Vagina (tissue), 2 donors: ENCODE results near the gene STARD3. TPM values are rescaled to one million over a fixed set of nuclear protein-coding genes. Genes with fewer than 3 reads are reported as not detected.

ENCODE experiments used
- DNase-seq, 2 donors: peaks; one replicate each; pipeline ENCODE4 v3.0.0-alpha.2; 2017; ENCODE audit errors: extremely low spot score in 2 of 2
- H3K27ac ChIP-seq: fragments of 200-600 bp; sonication (generic); one replicate; pipeline ENCODE4 v1.5.1; 2019
- H3K27me3 ChIP-seq: fragments of 200-600 bp; sonication (generic); one replicate; pipeline ENCODE4 v1.5.1; 2019
- H3K36me3 ChIP-seq, 2 donors: fragments of 200-600 bp; sonication (generic); one replicate each; pipeline ENCODE4 v1.5.1; 2017 to 2019
- H3K4me1 ChIP-seq: fragments of 200-600 bp; sonication (generic); one replicate; pipeline ENCODE4 v1.5.1; 2019
- H3K4me3 ChIP-seq, 2 donors: fragments of 200-600 bp; sonication (generic); 1 replicate in 1 of 2; 2 replicates in 1 of 2; pipeline ENCODE4 v1.5.1; 2016 to 2019
- H3K9me3 ChIP-seq: fragments of 200-600 bp; sonication (generic); one replicate; pipeline ENCODE4 v1.5.1; 2019
- CTCF ChIP-seq, 3 experiments: fragments of 450-650 bp in 2 of 3; fragments of 200-600 bp in 1 of 3; sonication (generic) in 1 of 3; IDR thresholded peaks; one replicate each; pipeline ENCODE4 v1.5.1; 2017 to 2019; ENCODE audit warnings: antibody characterized with exemption in 3 of 3, mild to moderate bottlenecking in 2 of 3, moderate library complexity in 2 of 3
- POLR2A ChIP-seq, 2 donors: fragments of 450-650 bp; IDR thresholded peaks; one replicate each; pipeline ENCODE4 v1.6.1; 2017; ENCODE audit warnings: antibody characterized with exemption in 2 of 2, mild to moderate bottlenecking in 2 of 2, moderate library complexity in 2 of 2
- POLR2AphosphoS5 ChIP-seq, 2 donors: sonication (generic); formaldehyde crosslinking; IDR thresholded peaks; one replicate each; pipeline ENCODE4 v1.9.0; 2017; ENCODE audit warnings: antibody characterized with exemption in 2 of 2, mild to moderate bottlenecking in 2 of 2, low read depth in 1 of 2; ENCODE audit not compliant: insufficient read depth in 1 of 2
- intact Hi-C: fragments of 100-400 bp; cut with DNase I; formaldehyde crosslinking; loops from one replicate; pipeline ENCODE4 v1.15.1; 2023
- total RNA-seq: library from RNA; depleted of rRNA; stranded (reverse); fragments of >200 nt; gene quantifications from one replicate; pipeline ENCODE4 v1.2.3, GENCODE V29; 2016

The STARD3 gene
- total RNA-seq, 1 donor from 2014 or later, result 148 TPM

- H3K9me3 ChIP-seq, result no peaks in the 10 kb centered on the region
- no peak for DNase-seq
- peaks cover 56% of the 10 kb centered on the region for H3K4me1 ChIP-seq
- no peaks in the 10 kb centered on the region for H3K36me3 ChIP-seq
- H3K4me3 ChIP-seq, result peak overlapping the region; percentile 81 to 97
- TF ChIP-seq CTCF (IDR thresholded peaks at IDR 0.05), result no peak
- no peak for TF ChIP-seq POLR2AphosphoS5 (IDR thresholded peaks at IDR 0.05; ENCODE audit: insufficient read depth in 1 of 2, low read depth in 1 of 2)
- no peak for TF ChIP-seq POLR2A (IDR thresholded peaks at IDR 0.05)
- intact Hi-C loops, result no loop called here
- H3K27me3 ChIP-seq, result no peaks in the 10 kb centered on the region
- peak overlapping the region; percentile 92 for H3K27ac ChIP-seq
Observed at GRCh38 chr17:39636587-39636926, 387 bp upstream of the STARD3 start.

- Histone ChIP-seq H3K27ac (no peak overlapping the region), H3K9me3 (no peaks in the 10 kb centered on the region), H3K27me3 (no peaks in the 10 kb centered on the region), H3K4me3 (peak overlapping the region; percentile 81 to 97), H3K36me3 (no peaks in the 10 kb centered on the region), H3K4me1 (peaks cover 70% of the 10 kb centered on the region)
- intact Hi-C loops, result no loop called here
- TF ChIP-seq POLR2AphosphoS5 (IDR thresholded peaks at IDR 0.05; ENCODE audit: insufficient read depth in 1 of 2, low read depth in 1 of 2), result no peak
- TF ChIP-seq POLR2A (IDR thresholded peaks at IDR 0.05), result no peak
- no peak for TF ChIP-seq CTCF (IDR thresholded peaks at IDR 0.05)
- no peak for DNase-seq
Observed at GRCh38 chr17:39638317-39638716, 1.4 kb downstream of the STARD3 start.

GRCh38 chr17:39639043-39639442 is 2.1 kb downstream of the STARD3 start:
- H3K4me1 ChIP-seq, result peaks cover 75% of the 10 kb centered on the region
- TF ChIP-seq CTCF (IDR thresholded peaks at IDR 0.05), result no peak
- no peak for TF ChIP-seq POLR2A (IDR thresholded peaks at IDR 0.05)
- TF ChIP-seq POLR2AphosphoS5 (IDR thresholded peaks at IDR 0.05; ENCODE audit: insufficient read depth in 1 of 2, low read depth in 1 of 2), result no peak
- DNase-seq, result no peak
- no peaks in the 10 kb centered on the region for H3K36me3 ChIP-seq
- no peak overlapping the region for H3K4me3 ChIP-seq
- H3K27me3 ChIP-seq, result no peaks in the 10 kb centered on the region
- intact Hi-C loops, result no loop called here
- H3K9me3 ChIP-seq, result no peaks in the 10 kb centered on the region
- H3K27ac ChIP-seq, result no peak overlapping the region

- Histone ChIP-seq H3K36me3 (no peaks in the 10 kb centered on the region), H3K9me3 (no peaks in the 10 kb centered on the region), H3K4me3 (no peak overlapping the region), H3K4me1 (peaks cover 71% of the 10 kb centered on the region), H3K27ac (no peak overlapping the region), H3K27me3 (no peaks in the 10 kb centered on the region)
- DNase-seq, result no peak
- TF ChIP-seq POLR2A (IDR thresholded peaks at IDR 0.05) (no peak), POLR2AphosphoS5 (IDR thresholded peaks at IDR 0.05; ENCODE audit: insufficient read depth in 1 of 2, low read depth in 1 of 2) (no peak), CTCF (IDR thresholded peaks at IDR 0.05) (no peak)
- intact Hi-C loops, result no loop called here
Observed at GRCh38 chr17:39639566-39640458, 2.9 kb downstream of the STARD3 start.

GRCh38 chr17:39640591-39641031 is 3.7 kb downstream of the STARD3 start:
- no peak for DNase-seq
- H3K4me1 ChIP-seq, result peaks cover 71% of the 10 kb centered on the region
- no peak for TF ChIP-seq POLR2A (IDR thresholded peaks at IDR 0.05)
- TF ChIP-seq POLR2AphosphoS5 (IDR thresholded peaks at IDR 0.05; ENCODE audit: insufficient read depth in 1 of 2, low read depth in 1 of 2), result no peak
- TF ChIP-seq CTCF (IDR thresholded peaks at IDR 0.05), result no peak

More at GRCh38 chr17:39640591-39641031, 3.7 kb downstream of the STARD3 start:
- no peak overlapping the region for H3K27ac ChIP-seq
- H3K9me3 ChIP-seq, result no peaks in the 10 kb centered on the region
- H3K27me3 ChIP-seq, result no peaks in the 10 kb centered on the region
- no peaks in the 10 kb centered on the region for H3K36me3 ChIP-seq
- no peak overlapping the region for H3K4me3 ChIP-seq
- intact Hi-C loops, result no loop called here
